IMR-90 (cell line): ENCODE data around the gene B3GALT4. TPM values are rescaled to one million over a fixed set of nuclear protein-coding genes. Genes with fewer than 3 reads are reported as not detected.

ENCODE experiments used
- ATAC-seq: fragments of 200-7000 bp; cut with Tn5 transposase; 2 replicates; pipeline ENCODE4 v1.9.1; 2020; ENCODE audit warnings: low read depth, mild to moderate bottlenecking, moderate library complexity
- BruUV-seq: library from RNA; stranded (reverse); fragments of 400-500 nt; replicated peaks from 2 replicates; lab custom pipeline; 2021; lab: Mats Ljungman, UMichigan
- CTCF ChIA-PET: fragments of 300-600 bp; formaldehyde crosslinking; extraction: SDS; loops from one replicate; lab custom pipeline; 2021; ENCODE audit warnings: antibody characterized with exemption; lab: Yijun Ruan, JAX
- POLR2A ChIA-PET: fragments of 300-600 bp; sonication (Branson Sonifier 250); formaldehyde crosslinking; loops from one replicate; lab custom pipeline; 2022; ENCODE audit warnings: antibody characterized with exemption; ENCODE audit not compliant: unreplicated experiment; lab: Charles Lee
- DNase-seq: peaks from one replicate; pipeline ENCODE4 v3.0.0; 2013
- H2AFZ ChIP-seq: replicated peaks from 2 replicates; pipeline ENCODE3; 2013; ENCODE audit warnings: low read length, mild to moderate bottlenecking; ENCODE audit not compliant: poor library complexity
- H2AK5ac ChIP-seq: 2 replicates; pipeline ENCODE4 v1.6.1; 2013; ENCODE audit warnings: low read depth, low read length, inconsistent platforms
- H2AK9ac ChIP-seq: replicated peaks from 2 replicates; pipeline ENCODE3; 2013; ENCODE audit warnings: mild to moderate bottlenecking, low read depth, low read length, moderate library complexity; ENCODE audit not compliant: poor library complexity
- H2BK120ac ChIP-seq: 2 replicates; pipeline ENCODE4 v1.6.1; 2013; ENCODE audit warnings: low read depth, low read length, inconsistent platforms
- H2BK15ac ChIP-seq: 3 replicates; pipeline ENCODE4 v1.6.1; 2013; ENCODE audit warnings: low read depth, low read length, inconsistent platforms
- H2BK20ac ChIP-seq: 2 replicates; pipeline ENCODE4 v1.6.1; 2013; ENCODE audit warnings: low read depth, mild to moderate bottlenecking, inconsistent platforms, low read length, moderate library complexity
- H2BK5ac ChIP-seq: 2 replicates; pipeline ENCODE4 v1.6.1; 2013; ENCODE audit warnings: mild to moderate bottlenecking, low read depth, low read length, inconsistent platforms; ENCODE audit not compliant: poor library complexity, severe bottlenecking
- H3K14ac ChIP-seq: replicated peaks from 2 replicates; pipeline ENCODE4 v1.6.1; 2013; ENCODE audit warnings: low read depth, low read length, inconsistent platforms
- H3K18ac ChIP-seq: 2 replicates; pipeline ENCODE4 v1.6.1; 2013; ENCODE audit warnings: low read depth, low read length, control low read depth
- H3K23ac ChIP-seq: 2 replicates; pipeline ENCODE4 v1.6.1; 2013; ENCODE audit warnings: low read depth, low read length, inconsistent platforms
- H3K27ac ChIP-seq: 2 replicates; pipeline ENCODE4 v1.5.1; 2013; ENCODE audit warnings: mild to moderate bottlenecking, control low read depth, low read length; ENCODE audit not compliant: insufficient read depth
- H3K27me3 ChIP-seq: 2 replicates; pipeline ENCODE4 v1.6.1; 2013; ENCODE audit warnings: low read length; ENCODE audit not compliant: control insufficient read depth, insufficient read depth
- H3K36me3 ChIP-seq: 2 replicates; pipeline ENCODE4 v1.6.1; 2013; ENCODE audit warnings: low read length, mixed read lengths; ENCODE audit not compliant: control insufficient read depth, insufficient read depth
- H3K4ac ChIP-seq: 2 replicates; pipeline ENCODE4 v1.6.1; 2013; ENCODE audit warnings: low read depth, low read length, inconsistent platforms
- H3K4me1 ChIP-seq: 2 replicates; pipeline ENCODE4 v1.6.1; 2013; ENCODE audit warnings: low read length, mixed read lengths; ENCODE audit not compliant: control insufficient read depth, insufficient read depth
- H3K4me2 ChIP-seq: 2 replicates; pipeline ENCODE4 v1.6.1; 2013; ENCODE audit warnings: low read depth, mild to moderate bottlenecking, control low read depth, low read length, moderate library complexity
- H3K4me3 ChIP-seq: 2 replicates; pipeline ENCODE4 v1.5.1; 2013; ENCODE audit warnings: low read depth, mild to moderate bottlenecking, control low read depth, low read length, moderate library complexity; ENCODE audit not compliant: insufficient read depth
- H3K56ac ChIP-seq: 2 replicates; pipeline ENCODE4 v1.6.1; 2013; ENCODE audit warnings: low read length, inconsistent platforms; ENCODE audit not compliant: insufficient read depth; ENCODE audit errors: extremely low read depth
- H3K79me1 ChIP-seq, 2 experiments: 2 replicates each; pipeline ENCODE4 v1.6.1; 2013; ENCODE audit warnings: low read length in 2 of 2, inconsistent platforms in 1 of 2, low read depth in 1 of 2
- H3K9ac ChIP-seq: 2 replicates; pipeline ENCODE4 v1.6.1; 2013; ENCODE audit warnings: low read depth, low read length, control low read depth
- H3K9me1 ChIP-seq: 2 replicates; pipeline ENCODE4 v1.6.1; 2013; ENCODE audit warnings: low read length, inconsistent platforms; ENCODE audit not compliant: insufficient read depth
- H3K9me3 ChIP-seq: 2 replicates; pipeline ENCODE4 v1.6.1; 2013; ENCODE audit warnings: low read length; ENCODE audit not compliant: control insufficient read depth, insufficient read depth
- H4K20me1 ChIP-seq: 2 replicates; pipeline ENCODE4 v1.6.1; 2013; ENCODE audit warnings: low read length, inconsistent platforms; ENCODE audit not compliant: insufficient read depth
- H4K5ac ChIP-seq: 2 replicates; pipeline ENCODE4 v1.6.1; 2013; ENCODE audit warnings: mild to moderate bottlenecking, low read depth, low read length, control low read depth
- H4K8ac ChIP-seq, 2 experiments: 2 replicates each; pipeline ENCODE4 v1.6.1; 2013; ENCODE audit warnings: low read depth in 2 of 2, low read length in 2 of 2, control low read depth in 1 of 2, inconsistent platforms in 1 of 2
- H4K91ac ChIP-seq: 2 replicates; pipeline ENCODE4 v1.6.1; 2013; ENCODE audit warnings: low read depth, low read length, inconsistent platforms; ENCODE audit not compliant: insufficient read depth
- BHLHE40 ChIP-seq: fragments of 150-350 bp; IDR thresholded peaks from 2 replicates; pipeline ENCODE4 v1.6.1; 2016; ENCODE audit warnings: mild to moderate bottlenecking, low read depth, low read length
- CEBPB ChIP-seq: IDR thresholded peaks from 2 replicates; pipeline ENCODE4 v1.6.1; 2012; ENCODE audit warnings: low read depth, low read length, improper control_type of control experiment
- ELK1 ChIP-seq: fragments of 150-350 bp; IDR thresholded peaks from 2 replicates; pipeline ENCODE4 v1.6.1; 2016; ENCODE audit warnings: low read depth, mild to moderate bottlenecking, low read length, moderate library complexity, borderline replicate concordance
- FOS ChIP-seq: fragments of 150-350 bp; IDR thresholded peaks from 2 replicates; pipeline ENCODE4 v1.6.1; 2016; ENCODE audit warnings: low read depth, low read length
- POLR2A ChIP-seq: IDR thresholded peaks from 2 replicates; pipeline ENCODE4 v1.6.1; 2012; ENCODE audit warnings: mild to moderate bottlenecking, low read depth, low read length
- RCOR1 ChIP-seq: IDR thresholded peaks from 2 replicates; pipeline ENCODE4 v1.6.1; 2012; ENCODE audit warnings: mild to moderate bottlenecking, low read length, improper control_type of control experiment; ENCODE audit not compliant: insufficient replicate concordance
- RFX5 ChIP-seq: IDR thresholded peaks from 2 replicates; pipeline ENCODE4 v1.8.0; 2012; ENCODE audit warnings: low read depth, mild to moderate bottlenecking, low read length, moderate library complexity
- WGBS, 2 experiments: methylation state at CpG; one replicate each; pipeline versions ENCODE4 v1.1.5 to v1.1.7; 2013; ENCODE audit warnings: missing lambda C conversion rate in 2 of 2; ENCODE audit not compliant: insufficient read length in 1 of 2; ENCODE audit errors: extremely low coverage in 2 of 2; 5-methylcytosine and 5-hydroxymethylcytosine counted together
- dilution Hi-C: fragments of 300-500 bp; cut with HindIII; formaldehyde crosslinking; loops from one replicate; pipeline ENCODE4 v1.14.3; 2018; ENCODE audit warnings: low sequenced_read_pairs; ENCODE audit not compliant: unreplicated experiment
- in situ Hi-C: fragments of 300-500 bp; cut with MboI; formaldehyde crosslinking; loops from 3 replicates; pipeline ENCODE4 v1.14.3; 2019; ENCODE audit warnings: low sequenced_read_pairs, inconsistent platforms, mixed read lengths
- intact Hi-C: fragments of 100-400 bp; cut with micrococcal nuclease; formaldehyde crosslinking; loops from 2 replicates; pipeline ENCODE4 v1.10.0; 2022
- polyA plus RNA-seq, 3 experiments: library from polyadenylated mRNA; depleted of rRNA; stranded (reverse); fragments of >200 nt; gene quantifications; 2 replicates each; pipeline ENCODE4 v1.2.3, GENCODE V29; 2012; ENCODE audit warnings: low replicate concordance in 1 of 3
- total RNA-seq: library from RNA; depleted of rRNA; stranded (reverse); fragments of >200 nt; gene quantifications from 2 replicates; pipeline ENCODE4 v1.2.3, GENCODE V29; 2012

Gene B3GALT4
- total and polyA plus RNA-seq, 2 of the 4 experiments (the other 2 are of a cell fraction): 0.70 to 0.72 TPM

GRCh38 chr6:33251395-33252012 is 25.4 kb upstream of the B3GALT4 start:
- TF ChIP-seq BHLHE40: no peak
- no peak for TF ChIP-seq POLR2A
- TF ChIP-seq ELK1: no peak
- TF ChIP-seq RFX5: no peak
- TF ChIP-seq CEBPB: no peak
- no peak for TF ChIP-seq RCOR1
- no peak for TF ChIP-seq FOS
- H3K56ac ChIP-seq: no peak overlapping the region
- no peak overlapping the region for H2BK5ac ChIP-seq
- no peak overlapping the region for H3K14ac ChIP-seq
- H2AK9ac ChIP-seq: no peak overlapping the region
- dilution Hi-C loops (no loop called here), in situ Hi-C loops (no loop called here), intact Hi-C loops (no loop called here)
- H3K79me1 ChIP-seq: peaks cover 3 to 35% of the 10 kb centered on the region in 2 experiments; a peak in 3 of 4 replicates
- H2BK20ac ChIP-seq: peak overlapping the region; percentile 36; the same call in 1 of the 2 replicates
- H3K4me2 ChIP-seq: no peak overlapping the region
- 92% methylated on average over 5 of the region's 6 CpGs; no CpG with 5 or more reads in 1 of the 2 experiments for WGBS, 2 experiments
- H4K20me1 ChIP-seq: peaks cover 3% of the 10 kb centered on the region; the same call in 1 of the 2 replicates
- POLR2A ChIA-PET: interaction anchor here (1.0 kb wide), 1 partner anchor 18 kb away, joined by 4 read pairs; no protein-coding TSS in a partner anchor
- CTCF ChIA-PET: interaction anchor here (0.5 to 0.6 kb wide), 2 partner anchors 11 to 46 kb away, joined by 3 read pairs; no protein-coding TSS in a partner anchor
- H3K4me1 ChIP-seq: peaks cover 12% of the 10 kb centered on the region
- H3K18ac ChIP-seq: no peak overlapping the region
- peaks cover 10% of the 10 kb centered on the region; the same call in 1 of the 2 replicates for H3K36me3 ChIP-seq
- H2BK120ac ChIP-seq: no peak overlapping the region
- H4K91ac ChIP-seq: no peak overlapping the region
- H3K4me3 ChIP-seq: no peak overlapping the region
- H4K5ac ChIP-seq: no peak overlapping the region
- H3K9me3 ChIP-seq: no peaks in the 10 kb centered on the region
- no peak overlapping the region for H3K9ac ChIP-seq
- BruUV-seq: no TSS peak
- peaks cover 11% of the 10 kb centered on the region for H3K9me1 ChIP-seq
- H4K8ac ChIP-seq: peak overlapping the region in 1 of 2 experiments; percentile 13; a peak in 1 of 4 replicates
- no peak overlapping the region for H2AFZ ChIP-seq
- H2BK15ac ChIP-seq: no peak overlapping the region
- H3K4ac ChIP-seq: no peak overlapping the region
- no peak overlapping the region for H3K27ac ChIP-seq
- no peaks in the 10 kb centered on the region for H3K27me3 ChIP-seq
- peak; percentile 10 for DNase-seq
- peak overlapping the region; percentile 20; the same call in 1 of the 2 replicates for H2AK5ac ChIP-seq
- 0 out of 2 replicates have a peak overlapping the region, but pooled peaks have one; percentile 80 for H3K23ac ChIP-seq
- no peak for ATAC-seq
